CD4-positive, alpha-beta T cell treated with Interleukin-17A for 4 hours (primary cell): ENCODE results near the gene STRA6.

Experiments used
- DNase-seq: peaks from one replicate; pipeline ENCODE4 v3.0.0-alpha.2; 2020; ENCODE audit warnings: mixed read lengths

Gene STRA6

GRCh38 chr15:74206801-74207281, 4.3 kb upstream of the STRA6 start:
- no peak for DNase-seq

- DNase-seq, result no peak
Measured at GRCh38 chr15:74205582-74205947, 3.0 kb upstream of the STRA6 start.

- DNase-seq, result no peak
Measured at GRCh38 chr15:74203914-74204431, 1.4 kb upstream of the STRA6 start.

- no peak for DNase-seq
Measured at GRCh38 chr15:74201710-74202420, 722 bp downstream of the STRA6 start.

- DNase-seq, result no peak
Measured at GRCh38 chr15:74200871-74201419, 1.6 kb downstream of the STRA6 start.

GRCh38 chr15:74200412-74200815, 2.2 kb downstream of the STRA6 start:
- DNase-seq, result no peak

- no peak for DNase-seq
Measured at GRCh38 chr15:74199297-74199652, 3.3 kb downstream of the STRA6 start.

- no peak for DNase-seq
Measured at GRCh38 chr15:74197176-74197965, 5.2 kb downstream of the STRA6 start.

- no peak for DNase-seq
Measured at GRCh38 chr15:74196175-74196574, 6.4 kb downstream of the STRA6 start.

GRCh38 chr15:74194572-74195559, 7.7 kb downstream of the STRA6 start:
- DNase-seq, result no peak

GRCh38 chr15:74193905-74194304, 8.7 kb downstream of the STRA6 start:
- no peak for DNase-seq

- no peak for DNase-seq
Measured at GRCh38 chr15:74193299-74193718, 9.3 kb downstream of the STRA6 start.

GRCh38 chr15:74192751-74193150, 9.8 kb downstream of the STRA6 start:
- no peak for DNase-seq

- DNase-seq, result no peak
Measured at GRCh38 chr15:74191798-74192197, 10.8 kb downstream of the STRA6 start.

- no peak for DNase-seq
Measured at GRCh38 chr15:74188216-74188615, 14.4 kb downstream of the STRA6 start.

- DNase-seq, result no peak
Measured at GRCh38 chr15:74185710-74186348, 16.8 kb downstream of the STRA6 start.

- DNase-seq, result no peak
Measured at GRCh38 chr15:74184582-74185091, 17.9 kb downstream of the STRA6 start.

- no peak for DNase-seq
Measured at GRCh38 chr15:74182131-74182530, 20.5 kb downstream of the STRA6 start.

- no peak for DNase-seq
Measured at GRCh38 chr15:74180881-74181602, 21.5 kb downstream of the STRA6 start.

- DNase-seq, result no peak
Measured at GRCh38 chr15:74179983-74180880, 22.4 kb downstream of the STRA6 start.
